ENCODE results near the gene DGCR2. TPM values are rescaled to one million over a fixed set of nuclear protein-coding genes. Genes with fewer than 3 reads are reported as not detected.
A peak's percentile ranks its signal among the peaks of the same experiment; 100 is the strongest.

The DGCR2 gene
- total RNA-seq, 1 donor from 2014 or later = 68.0 TPM

DNA sequence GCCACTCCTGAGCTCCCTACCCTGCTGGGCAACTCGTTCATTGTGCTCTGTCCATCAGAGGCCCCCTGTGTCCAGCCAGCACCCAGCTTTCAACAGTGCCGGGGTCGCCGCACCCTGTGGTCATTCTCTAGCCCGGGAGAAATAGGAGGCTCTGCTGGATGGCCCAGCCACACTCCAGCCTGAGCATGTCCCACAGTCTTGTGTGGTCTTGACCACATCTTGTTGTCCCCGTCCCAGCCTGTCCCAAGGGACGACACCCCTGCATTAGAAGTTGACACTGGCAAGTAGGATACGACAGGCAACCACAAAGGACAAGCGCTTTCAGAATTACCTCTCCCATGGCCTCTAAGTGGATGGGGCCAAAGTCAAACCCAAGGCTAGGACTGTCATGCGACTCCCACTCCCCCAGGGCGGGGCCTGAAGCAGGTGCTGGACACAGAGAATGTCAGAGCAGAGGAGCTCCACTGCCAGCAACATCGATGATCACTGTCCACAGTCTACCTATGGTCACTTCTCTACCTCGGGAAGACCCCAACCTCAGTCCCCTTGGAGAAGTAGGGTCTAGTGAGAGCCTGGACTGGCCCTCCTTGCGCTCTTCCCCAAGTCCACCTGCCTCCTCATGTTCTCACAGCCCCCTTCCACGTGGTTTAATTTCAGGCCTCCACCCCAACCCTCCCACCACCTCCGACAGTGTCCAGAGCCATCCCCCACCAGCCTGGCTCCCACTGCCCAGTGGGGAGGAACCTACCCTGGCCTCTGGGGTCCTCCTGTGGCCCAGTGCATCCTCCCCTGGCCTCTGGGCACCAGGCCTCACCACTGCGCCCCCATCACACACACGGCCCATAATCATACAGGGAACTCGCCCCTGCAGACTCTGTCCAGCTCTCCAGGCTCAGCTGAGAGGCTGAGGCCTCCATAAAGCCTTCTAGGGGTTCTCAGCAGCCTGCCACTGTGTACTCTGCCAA, 4.4 kb upstream of the DGCR2 start:
- DNase-seq = no peak

DNA sequence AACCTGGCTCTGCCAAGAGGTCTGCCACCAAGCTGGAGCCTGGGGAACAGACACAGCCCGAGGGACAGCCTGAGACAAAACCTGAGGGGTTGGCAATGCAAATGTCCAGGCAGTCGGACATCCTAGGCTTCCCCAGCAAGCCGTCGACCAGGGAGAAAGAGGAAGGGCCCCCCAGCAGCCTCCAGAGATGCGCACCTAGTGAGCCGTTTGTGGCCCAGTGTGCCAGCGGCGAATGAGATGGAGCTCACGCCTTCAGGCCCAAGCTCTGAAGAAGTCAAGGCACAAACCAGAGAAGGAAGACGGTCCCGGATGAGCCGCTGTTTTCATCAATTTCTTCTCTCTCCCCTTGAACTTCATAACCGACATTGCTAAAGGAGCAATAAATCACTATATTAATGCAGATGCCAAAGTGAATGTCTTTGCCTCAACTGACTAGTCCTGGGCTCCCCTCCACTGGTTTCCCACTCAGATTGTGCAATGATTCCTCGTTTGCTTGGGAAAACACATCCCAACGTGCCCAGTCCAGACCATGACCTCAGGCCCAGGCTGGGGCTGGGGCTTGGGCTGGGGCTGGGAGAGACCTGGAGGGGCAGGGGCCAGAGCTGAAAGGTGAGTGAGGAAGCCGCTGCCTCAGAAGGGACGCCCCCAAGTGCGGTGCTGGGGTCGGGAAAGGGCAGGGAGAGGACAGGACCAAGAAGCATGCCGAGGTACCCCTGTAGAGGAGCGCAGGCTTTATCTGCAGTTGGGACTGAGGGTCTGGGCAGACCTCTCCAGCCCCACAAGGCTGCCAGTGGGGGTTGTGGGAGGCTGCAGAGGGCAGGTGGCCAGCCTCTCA, 3.5 kb upstream of the DGCR2 start:
- no peak for DNase-seq

DNA sequence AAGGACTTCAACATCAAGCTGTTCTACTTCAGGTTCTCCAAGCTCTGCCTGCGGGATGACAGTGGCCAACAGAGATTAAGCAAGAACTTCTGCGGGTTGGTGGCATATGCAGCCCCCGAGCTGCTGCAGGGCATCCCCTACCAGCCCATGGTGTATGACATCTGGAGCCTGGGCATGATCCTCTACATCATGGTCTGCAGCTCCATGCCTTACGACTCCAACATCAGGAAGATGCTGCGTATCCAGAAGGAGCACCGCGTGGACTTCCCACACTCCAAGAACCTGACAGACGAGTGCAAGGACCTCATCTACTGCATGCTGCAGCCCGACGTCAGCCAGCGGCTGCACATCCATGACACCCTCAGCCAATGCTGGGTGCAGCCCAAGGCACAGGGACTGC, 2.8 kb upstream of the DGCR2 start:
- DNase-seq = no peak

DNA sequence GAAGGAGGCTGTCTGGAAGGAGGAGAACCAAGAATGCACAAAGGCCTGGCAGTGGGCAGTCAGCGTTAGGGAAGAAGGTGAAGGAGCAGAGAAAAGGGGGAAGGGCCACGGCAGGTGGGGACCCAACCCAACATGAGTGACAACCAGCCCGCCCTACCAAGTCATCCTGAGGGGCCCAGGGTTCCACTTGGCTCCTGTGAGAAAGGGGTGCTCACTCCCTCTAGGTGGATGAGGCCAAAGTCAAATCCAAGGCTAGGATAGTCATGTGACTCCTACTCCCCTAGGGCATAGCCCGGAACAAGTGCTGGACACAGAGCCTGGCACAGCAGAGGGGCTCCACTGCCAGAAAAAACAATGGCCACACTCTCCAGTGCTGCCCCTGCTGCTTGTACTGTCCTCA, 2.2 kb upstream of the DGCR2 start:
- no peak for DNase-seq

DNA sequence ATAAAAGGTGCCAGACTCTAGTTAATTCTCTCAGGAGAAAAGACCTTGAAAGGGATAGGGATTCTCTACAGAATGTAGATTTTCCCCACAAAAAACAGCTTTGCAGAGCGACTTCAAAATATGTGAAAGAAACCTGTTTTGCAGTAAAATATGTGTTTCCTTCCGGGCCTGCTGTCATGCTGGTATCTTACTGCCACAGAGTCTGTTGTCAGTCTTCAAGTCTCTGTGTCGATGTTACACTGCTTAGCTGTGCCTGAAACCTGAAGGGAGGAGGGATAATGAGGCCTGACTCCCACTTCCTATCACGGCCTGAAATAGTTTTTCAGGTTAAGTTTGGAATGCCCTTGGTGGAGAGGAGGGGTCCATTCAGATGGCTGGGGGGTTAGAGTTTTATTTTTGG, 1.7 kb upstream of the DGCR2 start:
- DNase-seq = no peak

DNA sequence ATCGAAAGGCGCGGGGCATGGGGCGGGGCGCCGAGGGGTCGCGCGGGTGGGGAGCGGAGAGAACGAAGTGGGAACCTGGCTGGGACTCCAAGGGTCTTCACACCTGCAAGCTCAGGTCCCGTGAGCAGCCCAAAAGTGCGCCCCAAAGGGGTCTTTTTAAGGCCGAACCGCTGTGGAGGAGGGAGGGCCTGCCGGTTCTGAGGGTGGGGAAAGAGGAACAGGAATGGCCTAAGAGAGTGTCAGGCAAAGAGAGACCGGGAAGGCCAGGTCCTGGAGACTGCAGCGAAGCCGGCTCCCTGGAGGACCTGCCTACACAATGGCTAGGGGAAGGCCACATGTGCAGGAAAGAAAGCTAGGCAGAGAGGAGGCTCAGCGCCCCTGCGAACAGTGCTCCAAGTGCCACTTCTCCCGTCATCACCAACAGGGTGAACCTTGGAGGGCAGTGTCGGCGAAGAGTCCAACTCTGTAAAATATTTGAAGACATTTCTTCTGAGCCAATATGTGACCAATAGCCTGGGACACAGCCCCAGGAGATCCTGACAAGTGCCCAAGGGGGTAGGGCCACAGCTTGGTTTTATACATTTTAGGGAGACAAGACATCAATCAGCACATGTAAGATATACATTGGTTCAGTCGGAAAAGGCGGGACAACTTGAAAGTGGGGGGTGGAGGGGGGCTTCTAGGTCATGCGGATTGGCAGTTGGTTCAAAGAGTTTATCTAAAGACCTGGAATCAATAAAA, 710 bp upstream of the DGCR2 start:
- no peak for DNase-seq

DNA sequence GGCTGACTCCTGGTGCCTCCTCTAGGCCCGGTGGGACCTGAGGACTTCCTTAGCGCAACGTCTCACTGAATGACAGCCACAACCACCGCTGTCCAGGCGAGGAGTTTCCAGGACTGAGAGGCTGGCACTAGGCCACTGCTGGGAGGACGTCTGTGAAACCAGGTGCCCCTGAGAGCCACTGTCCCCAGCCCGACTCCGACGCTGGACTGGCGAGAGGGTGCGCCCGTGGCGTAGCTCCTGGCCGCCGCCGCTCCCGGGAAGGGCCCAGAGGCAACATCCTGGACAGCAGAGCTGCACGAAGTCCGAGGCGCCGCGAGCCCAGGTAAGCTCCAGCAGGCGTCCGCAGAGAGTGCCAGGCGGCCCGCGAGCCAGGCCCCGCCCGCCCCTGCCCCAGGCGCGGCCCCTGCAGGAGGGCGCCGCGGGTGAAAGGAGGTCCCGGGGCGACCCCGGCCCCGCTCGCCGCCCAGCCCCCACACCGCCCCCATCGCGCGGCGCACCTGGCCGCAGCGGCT, 525 bp downstream of the DGCR2 start:
- peak; percentile 19 for DNase-seq

DNA sequence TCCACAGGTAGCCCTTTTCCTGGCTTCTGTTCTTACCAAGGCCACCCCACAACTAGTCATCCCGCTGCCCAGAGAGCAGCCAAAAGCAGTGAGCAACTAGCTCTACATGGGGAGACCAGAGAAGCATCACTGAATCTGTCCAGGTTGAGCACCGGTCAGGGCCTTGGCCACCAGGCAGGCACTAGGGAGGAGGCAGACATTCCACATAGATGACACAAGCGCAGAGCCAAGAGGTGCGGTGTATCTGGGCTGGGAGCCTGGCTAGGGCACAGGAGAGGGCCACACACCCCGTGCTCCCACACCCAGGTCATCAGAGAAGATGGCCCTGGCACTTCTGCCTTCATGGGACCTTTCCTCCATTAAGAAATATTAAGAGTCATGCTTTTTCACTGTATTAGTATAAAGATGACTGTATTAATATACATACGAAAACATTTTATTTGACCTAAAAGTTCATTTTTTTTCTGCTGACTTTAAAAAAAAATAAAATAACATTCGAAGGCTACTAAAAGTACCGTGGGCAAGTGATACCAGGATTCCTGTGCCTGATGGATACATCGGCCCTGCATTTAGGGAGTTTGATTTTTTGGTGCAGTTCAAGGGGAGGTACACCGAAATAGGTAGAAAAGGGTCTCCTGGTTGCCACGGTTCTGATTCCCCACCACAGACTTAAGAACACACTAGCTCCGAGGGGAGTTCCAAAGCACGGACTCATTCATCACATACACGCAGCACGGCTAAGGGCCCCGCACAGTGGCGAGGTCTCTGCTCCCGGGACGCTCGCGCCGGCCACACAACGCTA, 1.2 kb downstream of the DGCR2 start:
- DNase-seq = no peak

DNA sequence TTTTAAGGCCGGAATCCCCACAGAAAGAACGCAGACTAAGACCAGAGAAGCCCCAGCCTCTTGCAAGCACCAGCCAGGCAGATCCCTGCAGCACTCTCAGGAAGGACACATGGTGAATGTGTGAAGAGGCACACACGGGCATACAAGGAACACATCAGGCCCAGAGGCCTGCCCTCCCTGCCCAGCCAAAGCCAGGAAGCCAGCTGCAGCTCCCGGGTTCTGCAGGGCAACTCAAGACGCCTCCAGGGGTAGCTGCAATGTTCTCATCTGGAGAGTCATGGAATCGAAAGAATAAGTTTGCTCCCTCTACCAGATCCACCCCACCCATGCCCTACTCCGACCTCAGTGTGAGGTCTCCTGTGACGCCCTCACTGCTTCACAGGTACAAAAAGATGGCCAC, 2.3 kb downstream of the DGCR2 start:
- DNase-seq = no peak

DNA sequence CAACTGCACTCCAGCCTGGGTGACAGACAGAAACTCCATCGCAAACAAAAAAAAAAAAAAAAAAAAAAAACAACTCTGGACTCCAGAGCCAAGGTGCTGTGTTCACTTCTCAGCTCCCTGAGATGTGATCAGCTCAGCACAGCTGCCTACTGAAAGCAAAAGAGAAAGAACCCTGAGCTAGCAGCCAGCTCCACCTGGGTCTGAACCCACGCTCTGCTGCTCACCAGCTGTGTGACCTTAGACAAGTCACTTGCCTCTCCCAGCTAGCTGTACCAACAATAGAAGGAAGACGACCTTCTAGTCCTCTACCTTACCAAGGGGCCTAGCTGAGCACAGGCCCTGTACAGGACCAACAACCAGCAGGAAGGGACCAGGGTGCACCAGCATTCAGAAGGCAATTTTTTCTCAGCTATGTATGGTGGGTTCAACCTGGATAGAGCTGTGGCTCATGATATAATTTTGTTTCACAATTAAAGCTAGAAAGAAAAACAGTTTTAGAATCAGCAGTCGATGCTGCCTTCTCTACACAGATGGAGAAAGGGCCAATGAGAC, 3.8 kb downstream of the DGCR2 start:
- DNase-seq = no peak

DNA sequence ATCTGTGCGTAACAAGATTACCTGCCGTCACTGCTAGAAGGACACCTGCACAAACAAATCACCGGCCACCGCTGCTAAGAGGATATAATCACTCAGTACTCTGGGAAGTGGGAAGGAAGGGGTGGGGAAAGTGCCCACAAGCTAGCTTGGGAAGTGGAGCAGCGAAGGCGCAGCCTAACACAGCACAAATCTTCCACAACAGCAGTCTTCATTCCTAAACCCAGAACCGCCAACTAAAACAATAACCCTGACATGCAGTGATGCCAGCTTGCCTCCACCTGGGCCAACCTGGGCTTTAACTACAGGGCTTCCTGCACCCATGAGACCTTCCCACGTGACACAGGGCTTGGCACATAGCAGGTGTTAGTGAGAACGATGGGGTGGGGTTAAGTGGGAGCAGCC, 5.1 kb downstream of the DGCR2 start:
- DNase-seq = no peak

DNA sequence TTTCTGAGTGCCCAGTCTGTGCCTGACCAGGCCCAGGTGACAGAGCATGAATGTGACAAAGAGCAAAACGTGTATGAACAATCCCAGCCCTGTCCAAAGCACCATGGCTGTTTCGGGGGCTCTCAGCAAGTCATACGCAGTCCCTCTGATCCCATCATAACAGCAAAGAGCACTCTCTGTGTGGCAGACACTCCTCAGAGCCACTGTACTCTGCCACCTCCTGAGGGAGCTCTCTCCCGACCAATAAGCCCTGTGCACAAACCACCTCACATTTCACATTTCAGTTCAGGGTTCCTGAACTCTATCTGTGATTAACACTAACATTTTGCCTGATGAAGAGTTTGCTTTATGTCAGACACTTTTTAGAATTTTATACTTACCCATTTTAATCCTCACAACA, 6.6 kb downstream of the DGCR2 start:
- DNase-seq = no peak

DNA sequence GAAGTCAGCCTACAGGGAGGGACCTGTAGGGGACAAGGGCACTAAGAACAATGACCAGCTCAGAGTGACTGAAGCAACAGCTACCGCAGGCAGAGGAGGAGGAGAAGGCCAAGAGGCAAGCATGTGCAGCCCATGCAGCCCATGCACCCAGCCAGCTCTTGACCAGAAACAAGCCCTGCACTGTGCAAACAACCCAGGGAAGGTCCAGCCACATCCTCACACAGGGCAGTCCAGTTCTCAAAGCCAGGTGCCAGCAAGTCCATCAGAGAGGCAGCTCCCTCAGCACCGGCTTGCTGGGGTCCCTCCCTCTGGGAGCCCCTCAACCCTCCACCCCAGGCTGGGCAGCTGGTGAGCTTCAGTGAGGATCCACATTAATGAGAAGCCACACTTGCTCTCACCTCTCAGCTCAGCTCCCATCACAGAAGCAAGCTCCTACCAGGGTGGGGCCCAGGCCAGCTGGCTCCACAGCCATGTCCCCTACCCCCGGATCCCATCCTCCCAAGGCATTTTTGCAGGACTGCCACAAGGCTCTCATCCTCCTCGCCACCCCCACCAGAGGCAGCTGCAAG, 7.1 kb downstream of the DGCR2 start:
- no peak for DNase-seq

DNA sequence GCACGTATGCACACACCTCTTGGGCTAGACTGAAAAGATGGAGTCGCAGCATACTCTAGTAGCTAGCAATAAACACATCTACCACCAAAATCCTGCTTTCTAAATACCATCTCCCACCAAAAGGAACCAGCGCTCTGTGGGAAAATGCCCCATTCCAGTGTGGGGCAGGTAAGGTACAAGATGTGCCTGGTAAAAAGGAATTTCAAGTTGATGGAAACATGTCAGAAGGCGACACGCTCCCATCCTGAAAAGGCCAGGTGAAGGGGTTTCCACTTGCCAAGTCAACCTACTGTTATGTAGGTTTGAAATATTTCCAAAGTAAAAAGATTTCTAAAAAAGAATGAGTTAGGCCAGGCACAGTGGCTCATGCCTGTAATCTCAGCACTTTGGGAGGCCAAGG, 8.8 kb downstream of the DGCR2 start:
- DNase-seq = no peak

DNA sequence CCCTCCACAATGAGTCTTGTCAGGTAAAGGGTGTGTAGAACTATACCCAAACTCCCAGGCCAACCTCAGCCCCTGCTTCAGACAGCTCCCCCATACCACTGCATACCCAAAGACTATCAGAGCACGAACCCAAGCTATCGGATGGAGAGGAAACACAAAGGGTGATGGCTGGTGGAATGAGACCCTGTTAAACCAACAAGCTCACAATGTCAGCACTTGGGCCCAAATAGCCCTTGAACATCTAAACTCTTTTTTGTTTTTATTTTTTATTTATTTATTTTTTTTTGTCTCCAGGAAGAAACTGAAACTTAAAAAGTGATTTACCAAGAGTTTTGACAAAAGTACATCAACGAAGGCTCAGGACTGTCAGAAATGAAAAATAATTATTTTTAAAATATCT, 10.6 kb downstream of the DGCR2 start:
- no peak for DNase-seq

DNA sequence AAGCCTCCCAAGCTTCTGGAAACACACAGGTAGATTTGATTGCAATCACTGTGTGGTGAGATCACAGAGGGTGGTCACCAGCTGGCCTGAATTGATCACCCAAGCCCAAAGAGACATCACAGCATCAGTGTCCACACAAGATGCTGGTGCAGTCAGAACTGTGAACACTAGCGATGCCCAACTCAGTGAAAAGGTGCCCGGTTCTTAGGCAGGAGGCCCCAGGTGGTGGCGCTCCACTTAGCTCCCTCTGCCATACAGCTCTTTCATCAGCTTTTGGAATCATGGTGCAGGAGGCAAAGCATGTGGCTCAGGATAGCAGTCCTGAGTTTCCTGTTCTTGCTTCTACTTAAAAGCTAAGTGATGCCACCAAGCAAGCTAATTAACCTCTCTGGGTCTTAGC, 11.1 kb downstream of the DGCR2 start:
- no peak for DNase-seq

DNA sequence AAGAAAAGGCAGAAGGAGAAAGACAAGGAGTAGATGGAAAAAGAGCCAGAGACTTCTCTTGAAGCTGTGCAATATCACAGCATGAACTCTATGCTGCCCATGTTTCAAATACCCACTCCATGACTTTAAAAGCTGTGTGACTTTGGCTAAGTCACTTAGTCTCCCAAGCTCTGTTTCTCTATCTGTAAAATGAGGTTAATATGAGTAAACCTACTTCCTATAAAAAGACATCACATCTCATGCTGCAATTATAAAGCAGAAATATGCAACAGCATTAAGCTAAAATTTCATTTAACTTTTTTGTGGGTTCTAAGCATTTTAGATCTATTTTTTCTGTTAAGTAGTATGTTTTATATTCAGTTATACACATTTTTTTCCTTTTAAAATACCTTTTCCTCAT, 11.6 kb downstream of the DGCR2 start:
- DNase-seq = no peak

DNA sequence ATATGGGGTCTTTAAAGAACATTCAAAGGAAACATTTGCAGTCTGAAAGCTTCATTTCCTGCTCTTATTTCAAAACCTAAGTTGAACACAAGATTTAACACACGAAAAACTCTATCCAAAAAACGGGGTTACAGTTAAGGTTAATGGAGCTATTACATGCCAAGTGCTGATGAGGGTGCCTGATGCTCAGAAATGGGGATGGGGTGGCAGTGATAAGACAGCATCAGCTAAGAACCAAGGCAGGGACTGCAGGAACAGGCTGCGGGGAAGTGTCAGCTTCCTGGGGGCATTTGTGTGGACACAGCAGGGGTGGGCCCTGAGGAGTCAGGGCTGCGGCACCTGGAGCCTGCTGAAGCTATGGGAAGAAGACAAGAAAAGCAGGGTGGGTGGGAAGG, 12.2 kb downstream of the DGCR2 start:
- no peak for DNase-seq

DNA sequence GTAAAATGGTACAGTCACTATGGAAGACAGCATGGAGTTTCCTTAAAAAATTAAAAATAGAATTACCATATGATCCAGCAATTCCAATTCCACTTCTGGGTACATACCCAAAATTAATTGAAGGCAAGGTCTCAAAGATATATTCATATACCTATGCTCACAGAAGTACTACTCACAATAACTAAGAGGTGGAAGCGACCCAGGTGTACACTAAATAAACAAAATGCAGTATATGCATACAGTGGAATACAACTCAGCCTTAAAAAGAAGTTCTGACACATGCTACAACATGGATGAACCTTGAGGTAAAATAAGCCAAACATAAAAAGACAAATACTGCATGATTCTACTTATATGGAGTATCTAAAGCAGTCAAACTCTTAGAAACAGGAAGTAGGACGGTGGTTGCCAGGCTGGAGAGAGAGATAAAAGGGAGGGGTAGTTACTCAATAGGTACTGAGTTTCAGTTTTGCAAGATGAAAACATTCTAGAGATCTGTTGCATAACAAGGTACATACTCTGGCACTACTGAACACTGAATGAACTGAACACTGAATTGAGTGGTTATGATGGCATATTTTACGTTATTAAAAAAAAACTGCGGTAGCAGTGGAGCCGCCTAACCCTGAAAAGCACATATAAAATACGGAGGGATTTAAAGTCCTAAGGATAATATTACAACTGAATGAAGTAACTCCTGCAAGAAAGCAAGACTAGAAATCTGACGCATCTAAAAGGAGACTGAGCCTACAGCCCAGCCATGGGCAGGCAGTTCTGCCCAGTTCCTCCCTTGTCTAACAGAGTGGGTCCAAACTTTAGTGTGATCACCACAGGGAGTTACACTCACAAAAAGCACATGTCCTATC, 12.8 kb downstream of the DGCR2 start:
- no peak for DNase-seq

DNA sequence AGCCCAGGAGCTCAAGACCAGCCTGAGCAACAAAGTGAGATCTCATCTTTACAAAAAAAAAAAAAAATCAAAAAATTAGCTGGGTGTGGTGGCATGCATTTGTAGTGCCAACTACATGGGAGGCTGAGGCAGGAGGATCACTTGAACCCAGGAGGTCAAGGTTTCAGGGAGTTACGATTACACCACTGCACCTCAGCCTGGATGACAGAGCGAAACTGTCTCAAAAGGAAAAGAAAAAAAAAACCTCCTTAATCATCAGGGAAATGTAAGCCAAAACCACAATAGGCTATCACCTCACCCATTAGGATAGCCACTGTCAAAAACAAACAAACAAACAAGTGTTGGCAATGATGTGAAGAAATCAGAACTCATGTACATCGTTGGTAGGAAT, 13.4 kb downstream of the DGCR2 start:
- no peak for DNase-seq

Measured in occipital lobe (tissue), 2 donors.